HepG2 (cell line): ENCODE measurements around the gene AQP11. TPM values are rescaled to one million over a fixed set of nuclear protein-coding genes. Genes with fewer than 3 reads are reported as not detected.

Experiments used
- AFF4 ChIP-seq: sonication (generic); formaldehyde crosslinking; IDR thresholded peaks from 2 replicates; pipeline ENCODE4 v1.4.0; 2020; ENCODE audit warnings: missing genetic modification reagents
- DMTF1 ChIP-seq: sonication (generic); formaldehyde crosslinking; IDR thresholded peaks from 2 replicates; pipeline ENCODE4 v1.4.0; 2020; ENCODE audit warnings: mild to moderate bottlenecking, missing genetic modification reagents
- GPBP1L1 ChIP-seq: sonication (generic); formaldehyde crosslinking; IDR thresholded peaks from 2 replicates; pipeline ENCODE4 v1.5.0; 2020; ENCODE audit warnings: mild to moderate bottlenecking, missing genetic modification reagents
- HIC2 ChIP-seq: sonication (generic); formaldehyde crosslinking; IDR thresholded peaks from 2 replicates; pipeline ENCODE4 v1.9.0; 2022; ENCODE audit warnings: low read depth, missing genetic modification reagents
- HOXA3 ChIP-seq: sonication (generic); formaldehyde crosslinking; IDR thresholded peaks from 2 replicates; pipeline ENCODE4 v1.5.0; 2020; ENCODE audit warnings: missing genetic modification reagents
- JUNB ChIP-seq: sonication (generic); formaldehyde crosslinking; IDR thresholded peaks from 2 replicates; pipeline ENCODE4 v1.8.0; 2022; ENCODE audit warnings: missing genetic modification reagents, mild to moderate bottlenecking, borderline replicate concordance
- KDM4B ChIP-seq: sonication (generic); formaldehyde crosslinking; IDR thresholded peaks from 2 replicates; pipeline ENCODE4 v1.4.0; 2020; ENCODE audit warnings: missing genetic modification reagents
- KMT2B ChIP-seq: IDR thresholded peaks from 2 replicates; pipeline ENCODE4 v1.6.1; 2016; ENCODE audit warnings: missing genetic modification reagents, missing compliant biosample characterization
- MED13 ChIP-seq: sonication (generic); formaldehyde crosslinking; IDR thresholded peaks from 2 replicates; pipeline ENCODE4 v1.5.0; 2020; ENCODE audit warnings: missing genetic modification reagents
- RBM22 ChIP-seq: fragments of 200-400 bp; formaldehyde crosslinking; optimal IDR thresholded peaks from 2 replicates; pipeline ENCODE3; 2017; ENCODE audit warnings: mild to moderate bottlenecking, low read length, moderate library complexity
- REPIN1 ChIP-seq: sonication (generic); formaldehyde crosslinking; IDR thresholded peaks from 2 replicates; pipeline ENCODE4 v1.8.0; 2022; ENCODE audit warnings: missing genetic modification reagents, low read depth, mild to moderate bottlenecking, borderline replicate concordance
- XRCC5 ChIP-seq: fragments of 200-400 bp; formaldehyde crosslinking; optimal IDR thresholded peaks from 2 replicates; pipeline ENCODE3; 2017; ENCODE audit warnings: mild to moderate bottlenecking, low read length
- ZBTB21 ChIP-seq: sonication (generic); formaldehyde crosslinking; IDR thresholded peaks from 2 replicates; pipeline ENCODE4 v1.4.0; 2020; ENCODE audit warnings: missing genetic modification reagents
- ZFP36 ChIP-seq: fragments of 150-350 bp; IDR thresholded peaks from 2 replicates; pipeline ENCODE4 v1.6.1; 2018; ENCODE audit warnings: borderline replicate concordance, low read length, low read depth; ENCODE audit not compliant: partially characterized antibody
- ZHX1 ChIP-seq: sonication (generic); formaldehyde crosslinking; IDR thresholded peaks from 2 replicates; pipeline ENCODE4 v1.8.1; 2022; ENCODE audit warnings: low read depth, mild to moderate bottlenecking, missing genetic modification reagents
- ZNF251 ChIP-seq: sonication (generic); formaldehyde crosslinking; IDR thresholded peaks from 2 replicates; pipeline ENCODE4 v1.9.0; 2021; ENCODE audit warnings: mild to moderate bottlenecking, missing genetic modification reagents
- polyA plus RNA-seq, 8 experiments: library from polyadenylated mRNA; depleted of rRNA in 3 of 8; stranded (reverse) in 7 of 8; unstranded in 1 of 8; fragments of >200 nt; fragmentation: Illumina TruSeq in 4 of 8; extraction: Trizol in 4 of 8; gene quantifications; 2 replicates each; pipeline versions ENCODE4 v1.2.1 to v1.2.3, GENCODE V29; 2011 to 2016; ENCODE audit warnings: low read depth in 4 of 8, missing spikeins in 1 of 8, mixed read lengths in 1 of 8; ENCODE audit not compliant: insufficient read depth in 1 of 8
- total RNA-seq, 5 experiments: library from RNA; depleted of rRNA; stranded (reverse); fragments of >200 nt; fragmentation: Illumina TruSeq; extraction: Trizol; gene quantifications; 2 replicates each; pipeline ENCODE4 v1.2.3, GENCODE V29; 2016; ENCODE audit warnings: low read depth in 1 of 5

AQP11 gene
- total and polyA plus RNA-seq, 2 of the 13 experiments (the other 11 are each of a cell fraction or from before 2014, with no cell fraction given), result 10.4 to 15.3 TPM

- TF ChIP-seq KMT2B (CRISPR knock-in tag) (peak; percentile 96), MED13 (CRISPR knock-in tag) (0 out of 2 replicates have a peak, but pooled peaks have one; percentile 57), XRCC5 (peak; percentile 11), AFF4 (CRISPR knock-in tag) (peak; percentile 80), HIC2 (CRISPR knock-in tag) (no peak), GPBP1L1 (CRISPR knock-in tag) (no peak), KDM4B (CRISPR knock-in tag) (peak; percentile 73; the same call in 1 of the 2 replicates), ZFP36 (no peak), REPIN1 (CRISPR knock-in tag) (peak; percentile 80), JUNB (CRISPR knock-in tag) (no peak), ZHX1 (CRISPR knock-in tag) (peak; percentile 64; the same call in 1 of the 2 replicates), ZNF251 (0 out of 2 replicates have a peak, but pooled peaks have one; percentile 61), ZBTB21 (CRISPR knock-in tag) (no peak), DMTF1 (CRISPR knock-in tag) (0 out of 2 replicates have a peak, but pooled peaks have one; percentile 50), HOXA3 (CRISPR knock-in tag) (peak; percentile 92), RBM22 (no peak)
Measured at GRCh38 chr11:77637345-77638165, 47.8 kb downstream of the AQP11 start, which contains the start of gene CLNS1A (continued).
